Kidney glomerular epithelial cell (primary cell): ENCODE data around the gene APOM.
A peak's percentile ranks its signal among the peaks of the same experiment; 100 is the strongest.

ENCODE experiments used
- DNase-seq: peaks from one replicate; lab custom pipeline; 2025; lab: John Stamatoyannopoulos, UW

The APOM gene

DNA sequence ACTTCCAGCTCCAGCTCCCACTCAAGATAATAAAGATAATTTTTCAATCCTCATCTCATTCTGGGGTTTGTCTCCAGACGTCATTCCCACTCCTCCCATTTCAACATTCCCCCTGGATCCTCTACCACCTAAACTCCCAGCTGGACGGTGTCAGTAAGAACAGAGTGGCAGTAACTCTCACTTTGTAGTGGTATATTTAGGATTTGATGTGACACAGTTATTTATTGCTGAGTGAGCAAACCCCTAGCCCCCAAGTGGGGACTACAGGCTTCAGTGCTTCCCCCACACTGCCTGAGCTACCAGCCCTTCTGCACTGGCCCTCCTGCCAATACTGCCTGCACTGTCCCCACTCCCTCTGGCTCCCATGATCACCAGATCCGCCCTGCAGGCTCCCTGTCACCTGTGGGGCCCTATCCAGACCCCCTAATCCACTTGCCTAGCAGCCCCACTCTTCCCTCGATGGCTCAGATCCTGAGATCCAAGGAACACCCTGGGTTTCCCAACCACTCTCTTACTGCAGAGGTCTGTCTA is 2.5 kb downstream of the APOM start:
- DNase-seq = no peak

DNA sequence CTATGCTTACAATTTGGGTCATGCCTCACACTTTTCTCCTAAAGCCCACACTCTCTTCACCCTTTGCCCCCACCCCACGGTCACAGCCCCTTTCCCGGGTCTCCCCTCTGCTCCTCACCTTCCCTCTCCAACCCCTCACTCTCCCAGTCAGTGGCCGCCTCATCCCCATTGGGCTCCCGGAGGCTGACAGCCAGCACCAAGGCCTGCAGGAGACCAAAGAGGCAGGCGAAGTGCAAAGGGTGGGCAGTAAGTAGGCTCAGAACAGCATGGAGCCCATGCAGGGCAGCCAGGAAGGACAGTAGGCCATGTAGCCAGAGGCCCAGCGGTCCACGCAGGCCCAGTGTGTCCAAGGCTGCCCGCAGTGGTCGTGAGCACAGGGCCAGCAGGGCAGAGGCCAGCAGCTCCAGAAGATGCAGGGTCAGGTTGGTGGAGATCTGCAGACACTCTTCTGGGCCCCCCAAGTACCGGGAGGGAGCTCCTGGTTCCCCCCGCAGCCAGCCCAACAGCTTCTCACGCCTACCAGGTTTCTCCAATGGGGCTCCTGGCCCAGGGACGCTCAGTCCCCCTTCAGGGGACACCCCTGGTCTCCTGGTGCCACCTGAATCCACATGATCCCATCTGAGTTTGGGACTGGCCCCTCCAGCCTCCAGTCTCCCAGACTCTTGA is 3.4 kb downstream of the APOM start:
- no peak for DNase-seq

DNA sequence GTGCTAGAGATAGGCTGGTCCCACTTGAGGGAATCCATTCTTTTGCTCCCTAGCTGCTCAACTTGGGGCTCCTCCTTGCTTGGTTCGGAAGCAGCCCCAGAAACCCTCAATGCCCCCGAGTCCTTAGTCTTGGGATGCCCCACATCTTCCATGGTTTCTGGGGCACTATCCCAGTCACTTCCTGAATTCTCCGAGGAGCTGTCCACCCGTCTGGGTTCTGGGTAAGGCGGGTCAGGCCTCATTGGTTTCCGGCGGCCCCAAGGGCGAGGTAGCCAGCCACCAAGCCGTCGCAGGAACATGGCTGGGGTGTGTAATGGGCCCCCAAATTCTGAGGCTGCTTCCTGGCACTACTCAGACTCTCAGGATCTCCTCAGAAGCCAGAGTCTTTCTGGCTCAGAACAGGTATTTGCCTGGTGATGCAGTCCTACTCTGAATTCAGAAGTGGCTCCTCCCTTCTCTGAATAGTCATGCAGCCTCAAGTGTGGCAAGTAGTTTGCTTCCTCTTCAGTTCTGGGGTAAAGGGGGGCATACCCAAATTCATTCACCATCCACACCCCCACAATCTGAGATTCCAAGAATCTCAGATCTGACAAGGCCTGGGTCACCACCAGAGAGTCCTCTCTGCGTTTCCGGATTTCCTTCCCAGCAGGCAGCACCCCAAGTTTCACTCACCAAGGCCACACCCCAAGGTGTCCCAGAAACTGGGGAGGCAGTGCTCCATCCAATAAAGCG is 4.1 kb downstream of the APOM start:
- no peak for DNase-seq

DNA sequence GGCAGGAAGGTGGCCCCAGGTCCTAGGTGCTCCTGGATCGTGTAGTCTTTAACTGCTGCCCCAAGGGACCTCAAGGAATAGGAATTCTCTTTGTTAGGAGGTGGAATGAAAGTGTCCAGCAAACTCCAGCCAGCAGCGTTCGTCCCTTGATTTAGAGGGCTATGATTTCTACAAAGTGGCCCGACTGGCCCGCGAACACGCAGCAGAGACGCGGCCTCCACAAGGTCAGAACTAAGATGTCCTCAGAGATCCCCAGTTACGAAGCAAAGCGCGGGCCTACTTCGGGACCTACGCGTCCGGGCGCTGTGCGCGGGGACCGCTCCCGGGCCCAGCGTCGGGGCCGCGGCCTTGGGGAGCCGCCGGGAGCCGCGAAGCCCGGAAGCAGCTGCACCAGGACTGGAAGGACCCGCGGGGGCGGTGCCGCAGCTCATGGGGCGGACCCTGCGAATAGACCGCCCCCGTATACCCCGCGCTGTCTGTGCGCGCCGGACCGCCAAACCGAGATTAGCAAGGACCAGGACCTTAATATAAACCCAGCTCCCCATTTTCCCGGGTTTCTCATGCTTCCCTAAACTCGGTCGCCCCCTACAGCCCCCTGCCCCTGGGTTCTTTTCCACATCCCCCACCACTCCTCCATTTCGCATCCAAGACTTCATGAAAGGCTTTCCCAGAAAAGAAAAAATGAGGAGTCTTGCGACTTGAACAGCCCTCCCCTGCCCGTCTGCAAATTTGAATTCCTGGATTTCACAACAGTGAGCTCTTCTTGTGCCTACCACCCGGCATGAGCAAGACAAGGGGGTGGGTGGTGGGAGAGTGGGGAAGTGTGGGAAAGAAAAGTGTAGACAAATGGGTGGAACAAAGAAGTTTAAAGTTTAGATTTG is 4.9 kb downstream of the APOM start, which contains the start of gene C6orf47:
Gene C6orf47 (minus strand): TSS at position 398 of the 881 bp plus-strand sequence. CDS start 831 bp downstream, outside the sequence.
- DNase-seq = peak; percentile 71

DNA sequence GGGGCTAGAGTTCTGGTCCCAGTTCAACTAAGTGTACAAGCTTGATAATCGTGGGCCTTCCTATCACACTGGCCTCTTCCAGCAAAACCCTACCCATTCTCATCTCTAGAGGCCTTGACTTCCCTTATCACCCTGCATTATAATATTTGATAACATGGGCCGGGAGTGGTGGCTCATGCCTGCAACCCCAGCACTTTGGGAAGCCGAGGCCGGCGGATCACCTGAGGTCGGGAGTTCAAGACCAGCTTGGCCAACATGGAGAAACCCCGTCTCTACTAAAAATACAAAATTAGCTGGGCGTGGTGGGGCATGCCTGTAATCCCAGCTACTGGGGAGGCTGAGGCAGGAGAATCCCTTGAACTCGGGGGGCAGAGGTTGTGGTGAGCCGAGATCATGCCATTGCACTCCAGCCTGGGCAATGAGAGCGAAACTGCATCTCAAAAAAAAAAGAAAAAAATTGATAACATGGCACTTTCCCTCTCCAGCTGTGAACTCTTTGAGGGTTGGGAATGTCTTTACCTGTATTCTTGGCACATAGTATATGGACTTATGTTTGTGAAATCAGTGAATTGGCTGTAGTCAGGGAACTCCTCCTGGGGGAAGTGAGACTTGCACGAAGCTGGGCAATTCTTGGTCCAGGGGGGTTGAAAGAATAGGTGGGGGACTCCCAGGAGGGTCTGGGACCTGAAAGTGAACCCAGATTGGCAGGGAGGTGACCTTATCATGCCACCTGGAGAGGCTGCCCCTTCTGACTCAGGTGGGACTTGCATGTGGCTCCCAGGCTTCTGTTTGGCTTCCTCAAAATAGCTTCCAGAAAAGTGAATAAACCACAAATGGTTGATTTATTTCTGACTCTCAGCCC is 5.8 kb downstream of the APOM start:
- DNase-seq = no peak

DNA sequence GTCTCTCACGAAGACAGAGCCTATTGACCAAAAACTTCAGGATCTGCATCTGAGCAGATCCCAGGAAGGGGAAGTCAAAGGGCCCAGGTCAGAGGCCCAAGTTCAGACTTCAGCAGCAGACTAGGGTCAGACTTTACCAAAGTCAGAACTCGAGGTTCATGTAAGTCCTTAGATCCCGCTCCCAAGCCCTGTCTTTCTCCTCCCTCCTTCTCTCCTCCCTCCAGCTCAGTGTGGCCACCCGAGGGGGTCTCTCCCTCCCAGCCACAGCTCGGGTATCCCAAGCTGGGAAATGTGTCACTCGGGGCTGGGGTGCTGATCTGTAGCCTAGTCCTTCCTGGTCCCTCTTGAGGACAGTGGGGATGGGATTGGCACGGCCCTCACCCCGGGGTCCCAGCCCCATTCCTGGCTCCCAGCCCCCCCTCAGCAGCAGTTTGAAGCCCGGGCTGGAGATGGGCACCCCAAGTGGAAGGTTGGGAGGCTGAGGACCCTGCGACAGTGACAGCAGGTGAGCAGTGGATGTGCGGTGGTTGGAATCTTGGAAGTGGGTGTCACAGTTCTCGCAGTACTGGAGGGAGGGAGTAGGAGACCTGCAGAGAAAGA is 6.5 kb downstream of the APOM start:
- no peak for DNase-seq

DNA sequence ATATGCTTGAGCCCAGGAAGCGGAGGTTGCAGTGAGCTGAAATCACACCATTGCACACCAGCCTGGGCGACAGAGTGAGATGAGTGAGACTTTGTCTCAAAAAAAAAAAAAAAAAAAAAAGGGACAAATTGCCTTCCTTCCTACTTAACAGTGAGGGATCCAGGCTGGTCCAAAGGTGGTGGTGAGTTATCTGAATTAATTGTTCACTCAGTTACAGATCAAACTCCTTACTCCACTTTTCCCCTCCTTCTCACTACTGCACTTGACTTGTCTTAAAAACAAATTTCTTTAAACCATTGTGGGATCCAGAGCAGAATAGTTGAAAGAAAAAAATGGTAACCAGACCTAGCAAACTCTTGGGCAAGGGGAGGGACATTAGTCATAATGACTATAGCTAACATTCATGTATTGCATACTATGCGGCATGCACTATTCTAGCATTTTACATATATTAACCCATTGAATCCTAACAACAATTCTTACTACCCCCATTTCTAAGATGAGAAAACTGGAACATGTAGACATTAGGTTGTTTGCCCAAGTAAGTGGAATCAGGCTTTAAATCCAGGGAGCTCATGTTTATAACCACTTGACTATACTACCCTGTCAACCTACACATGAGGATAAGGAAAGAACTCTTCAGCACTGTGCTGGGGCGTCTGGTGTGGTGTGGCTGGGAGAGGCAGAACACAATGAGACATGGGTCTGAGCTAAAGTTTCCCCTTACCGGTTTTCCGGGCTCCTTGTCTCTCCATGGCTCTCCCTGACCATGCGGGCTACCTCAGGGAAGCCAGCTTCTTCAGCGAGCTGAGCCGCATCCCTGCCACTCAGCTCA is 7.6 kb downstream of the APOM start:
- DNase-seq = no peak

DNA sequence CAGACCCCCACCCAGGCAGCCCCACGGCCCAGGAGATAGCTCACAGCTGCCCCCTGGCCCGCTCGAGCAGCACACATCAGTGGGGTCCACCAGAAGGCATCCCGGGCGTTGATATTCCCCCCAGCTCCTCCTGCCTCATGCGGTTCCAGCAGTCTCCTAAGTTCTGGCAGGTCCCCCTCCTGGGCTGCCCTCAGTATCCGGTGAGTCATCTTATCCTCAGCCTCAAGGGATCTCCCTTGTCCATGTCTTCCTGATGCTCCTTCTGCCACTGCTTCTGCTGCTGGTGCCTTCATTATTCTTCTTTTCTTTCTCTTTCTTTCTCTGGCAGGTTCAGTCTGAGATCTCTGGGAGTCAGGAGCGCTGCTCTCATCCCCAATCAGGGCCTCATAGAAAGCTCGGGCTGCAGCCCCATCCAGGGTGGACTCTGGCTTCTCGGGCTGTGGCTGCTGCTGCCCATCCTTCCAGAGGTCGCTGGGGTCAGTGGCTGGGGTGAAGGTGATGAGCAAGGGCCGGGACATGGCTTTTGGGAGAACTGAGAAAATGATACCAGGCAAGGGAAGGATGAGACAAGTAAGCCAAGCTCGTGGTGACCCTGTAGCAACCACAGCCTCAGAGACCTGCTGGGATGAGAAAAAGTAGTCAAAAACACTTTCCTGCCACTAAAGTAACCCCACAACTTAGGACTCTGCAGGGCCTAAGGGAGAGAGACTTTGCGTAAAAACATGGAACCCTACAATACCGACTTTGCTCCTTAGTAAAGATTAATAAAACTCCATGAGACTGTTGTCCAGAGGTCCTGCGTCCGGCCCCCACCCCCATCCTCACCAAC is 8.5 kb downstream of the APOM start:
- DNase-seq = no peak

DNA sequence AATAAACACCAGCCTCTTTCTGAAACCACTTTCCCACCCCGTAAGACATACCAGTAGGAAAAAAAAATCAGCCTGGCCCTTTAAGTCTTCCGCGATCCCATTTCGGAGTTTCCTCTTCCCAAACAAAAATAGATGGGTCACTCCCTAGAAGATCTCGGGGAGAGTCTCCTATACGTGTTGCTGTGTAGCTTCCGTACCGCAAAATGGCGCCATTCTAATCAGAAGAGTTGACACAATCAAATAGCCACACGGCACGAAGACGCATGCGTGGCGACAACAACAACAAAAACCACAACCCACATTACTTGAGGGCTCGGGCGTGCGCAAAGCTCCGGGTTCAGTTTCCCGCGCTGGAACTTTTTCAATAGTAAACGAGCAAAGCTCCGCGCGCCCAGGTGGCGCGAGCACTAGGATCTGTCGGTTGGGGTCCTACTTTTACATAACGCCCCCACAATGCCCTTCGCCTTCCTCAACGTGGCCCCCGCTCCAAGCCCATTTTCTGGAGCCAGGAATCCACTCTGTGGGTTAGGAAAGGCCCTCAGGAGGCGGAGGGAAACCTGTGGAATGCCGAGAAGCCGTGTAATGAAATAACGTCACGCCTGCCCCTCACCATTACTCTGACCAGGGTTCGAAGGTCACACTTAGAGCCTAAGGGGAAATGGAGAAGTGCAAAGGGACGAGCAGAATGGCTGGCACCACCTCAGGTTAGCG is 9.3 kb downstream of the APOM start, which contains the start of gene GPANK1:
Gene GPANK1 (minus strand): TSS at position 208 of the 711 bp plus-strand sequence. CDS start 519 bp downstream, outside the sequence.
- peak; percentile 86 for DNase-seq

DNA sequence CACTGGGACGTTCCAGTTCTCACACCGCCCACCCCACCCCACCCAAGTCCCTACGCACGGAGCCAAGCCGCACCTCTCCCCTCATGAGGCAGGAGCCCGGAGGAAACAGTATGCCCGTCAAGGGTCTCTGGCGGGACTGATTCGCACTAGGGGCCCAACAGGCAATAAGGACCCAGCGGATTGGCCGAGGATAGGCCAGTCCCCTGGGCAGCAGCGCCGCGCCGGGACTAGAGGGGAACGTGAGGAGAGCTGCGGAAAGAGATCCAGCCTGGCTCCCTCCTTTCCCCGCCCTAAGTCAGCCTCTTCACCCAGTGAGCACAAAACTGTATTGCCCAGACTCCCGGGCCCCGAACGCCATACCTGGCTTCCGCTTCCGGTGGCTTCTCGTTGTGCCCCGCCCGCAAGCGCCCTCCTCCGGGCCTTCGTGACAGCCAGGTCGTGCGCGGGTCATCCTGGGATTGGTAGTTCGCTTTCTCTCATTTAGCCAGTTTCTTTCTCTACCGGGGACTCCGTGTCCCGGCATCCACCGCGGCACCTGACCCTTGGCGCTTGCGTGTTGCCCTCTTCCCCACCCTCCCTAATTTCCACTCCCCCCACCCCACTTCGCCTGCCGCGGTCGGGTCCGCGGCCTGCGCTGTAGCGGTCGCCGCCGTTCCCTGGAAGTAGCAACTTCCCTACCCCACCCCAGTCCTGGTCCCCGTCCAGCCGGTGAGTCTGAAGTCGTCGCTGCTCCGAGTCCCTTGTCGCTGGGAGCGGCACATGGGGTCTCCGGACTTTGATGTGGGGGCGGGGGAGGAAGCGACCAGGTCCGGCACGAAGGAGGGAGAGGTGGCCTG is 10.0 kb downstream of the APOM start, which contains the start of gene CSNK2B:
Gene CSNK2B (plus strand): TSS at position 580 of the 836 bp plus-strand sequence. CDS start 752 bp downstream, outside the sequence.
- DNase-seq = peak; percentile 94

DNA sequence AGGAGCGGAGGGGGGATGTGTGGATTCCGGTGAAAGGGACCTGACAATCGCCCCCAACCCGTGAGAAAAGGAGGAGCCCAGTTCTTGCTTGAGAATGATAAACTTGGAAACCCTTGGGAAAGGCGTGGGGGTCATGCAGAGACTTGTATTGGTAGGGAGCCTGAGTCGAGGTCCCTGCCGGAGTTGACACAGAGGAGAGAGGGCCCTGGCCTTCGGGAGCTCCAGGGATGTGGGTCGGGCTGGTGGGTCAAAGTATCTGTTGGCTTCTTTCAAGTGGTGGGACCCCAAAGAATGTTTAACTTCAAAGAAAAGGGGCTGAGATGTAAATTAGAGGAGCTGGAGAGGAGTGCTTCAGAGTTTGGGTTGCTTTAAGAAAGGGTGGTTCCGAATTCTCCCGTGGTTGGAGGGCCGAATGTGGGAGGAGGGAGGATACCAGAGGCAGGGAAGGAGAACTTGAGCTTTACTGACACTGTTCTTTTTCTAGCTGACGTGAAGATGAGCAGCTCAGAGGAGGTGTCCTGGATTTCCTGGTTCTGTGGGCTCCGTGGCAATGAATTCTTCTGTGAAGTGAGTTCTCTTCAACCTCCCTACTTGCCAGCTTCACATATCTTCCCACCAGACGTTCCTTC is 10.8 kb downstream of the APOM start:
- no peak for DNase-seq

DNA sequence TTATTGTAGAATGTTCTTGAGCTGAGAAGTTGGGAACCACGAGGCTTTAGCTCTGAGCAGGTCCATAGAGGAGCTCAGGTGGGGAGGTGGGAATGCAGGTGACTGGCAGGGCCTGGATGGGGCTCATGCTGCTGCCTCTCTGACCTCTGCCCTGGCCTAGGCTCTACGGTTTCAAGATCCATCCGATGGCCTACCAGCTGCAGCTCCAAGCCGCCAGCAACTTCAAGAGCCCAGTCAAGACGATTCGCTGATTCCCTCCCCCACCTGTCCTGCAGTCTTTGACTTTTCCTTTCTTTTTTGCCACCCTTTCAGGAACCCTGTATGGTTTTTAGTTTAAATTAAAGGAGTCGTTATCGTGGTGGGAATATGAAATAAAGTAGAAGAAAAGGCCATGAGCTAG is 14.0 kb downstream of the APOM start, which contains the start of gene LY6G5B:
Gene LY6G5B (plus strand): TSS at position 301 of the 400 bp plus-strand sequence. CDS start 975 bp downstream, outside the sequence.
- DNase-seq = no peak

DNA sequence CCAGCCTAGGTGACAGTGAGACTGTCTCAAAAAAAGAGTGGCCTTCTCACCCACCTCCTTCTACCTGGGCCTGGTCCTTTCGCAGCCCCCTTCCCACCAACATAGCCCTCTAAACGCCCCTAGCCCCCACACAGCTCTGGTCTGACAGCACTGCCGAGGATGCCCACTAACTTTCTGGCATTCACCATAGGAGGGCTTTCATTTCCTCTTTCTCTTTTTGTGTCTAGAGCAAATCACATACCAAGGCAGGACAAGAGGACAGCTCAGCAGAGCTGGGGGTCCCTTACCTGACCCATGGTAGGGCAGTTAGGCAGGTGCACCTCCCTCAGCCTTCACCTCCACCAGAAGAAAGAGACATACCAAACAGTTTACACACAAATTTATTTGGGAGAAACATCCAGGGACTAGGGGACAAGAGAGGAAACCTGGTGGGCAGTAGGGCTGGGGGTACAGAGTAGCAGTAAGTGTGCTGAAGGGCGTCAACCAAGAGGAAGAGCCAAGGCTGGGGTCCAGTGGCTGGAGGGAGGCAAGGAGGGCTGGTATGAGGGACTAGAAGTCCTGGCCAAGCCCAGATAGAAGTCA is 20.7 kb downstream of the APOM start:
- DNase-seq = no peak

DNA sequence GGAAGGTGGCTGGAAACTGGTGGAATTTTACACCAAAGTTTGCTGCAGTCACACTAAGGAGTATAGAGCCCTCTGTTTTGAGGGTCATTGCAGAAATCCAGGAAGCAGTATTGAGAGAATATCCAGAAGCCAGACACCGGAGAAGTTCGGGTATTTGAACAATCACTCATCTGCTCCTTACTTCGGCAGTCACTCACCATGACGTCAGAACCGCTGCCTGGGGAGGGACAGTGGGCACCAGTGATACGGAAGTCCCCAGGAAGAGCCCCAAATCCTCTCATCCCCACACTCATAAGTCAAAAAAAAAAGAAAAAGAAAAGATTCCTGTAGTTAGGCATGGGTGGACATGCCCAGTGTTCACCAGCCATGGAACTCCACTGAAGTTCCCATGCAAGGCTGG is 21.2 kb downstream of the APOM start:
- no peak for DNase-seq

DNA sequence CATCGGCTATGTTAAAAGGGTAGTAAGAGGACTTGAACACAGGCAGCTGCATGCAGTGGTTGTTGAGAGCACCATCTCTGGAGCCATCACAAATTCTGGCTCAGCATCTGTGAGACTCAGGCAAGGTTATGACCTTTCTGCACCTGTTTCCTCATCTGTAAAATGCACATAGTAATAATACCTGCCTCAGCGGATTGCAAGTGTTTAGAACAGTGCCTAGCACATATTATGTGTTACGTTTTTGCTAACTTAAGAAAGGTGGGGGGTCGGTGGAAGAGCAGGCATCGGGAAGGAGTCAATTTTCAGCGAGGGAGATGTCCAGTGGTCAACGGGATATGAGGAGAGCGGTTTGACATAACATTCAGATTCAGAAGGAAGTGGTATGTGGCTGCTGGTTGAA is 22.3 kb downstream of the APOM start:
- DNase-seq = no peak
